NCI-H1092 treated with DMSO at 0.1 percent for 48 hours (cell line): ENCODE results near the gene AMOTL2.

Experiments
- DNase-seq: peaks from one replicate; lab custom pipeline; 2025; lab: John Stamatoyannopoulos, UW

AMOTL2 gene

GRCh38 chr3:134352031-134352671 lies 22.1 kb downstream of the AMOTL2 start:
- DNase-seq: no peak

DNA sequence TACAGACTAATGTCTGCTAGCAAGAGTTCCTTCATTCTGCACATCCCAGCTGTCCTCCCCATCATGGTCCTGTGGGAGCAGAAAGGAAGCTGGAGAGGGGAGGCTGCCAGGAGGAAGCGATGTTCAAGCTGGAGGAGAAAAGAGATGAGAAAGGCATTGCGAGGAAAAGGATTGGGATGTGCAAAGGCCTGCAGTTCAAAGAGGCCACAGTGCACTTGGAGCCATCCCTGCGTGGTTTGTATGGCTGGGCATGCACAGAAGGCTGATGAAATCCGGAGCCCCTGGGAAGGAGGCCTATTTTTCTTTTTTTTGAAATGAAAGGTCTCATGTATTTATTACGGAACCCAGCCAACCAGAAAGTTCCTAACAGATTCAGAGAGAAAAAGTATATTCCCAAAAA lies 22.8 kb downstream of the AMOTL2 start:
- no peak for DNase-seq

DNA sequence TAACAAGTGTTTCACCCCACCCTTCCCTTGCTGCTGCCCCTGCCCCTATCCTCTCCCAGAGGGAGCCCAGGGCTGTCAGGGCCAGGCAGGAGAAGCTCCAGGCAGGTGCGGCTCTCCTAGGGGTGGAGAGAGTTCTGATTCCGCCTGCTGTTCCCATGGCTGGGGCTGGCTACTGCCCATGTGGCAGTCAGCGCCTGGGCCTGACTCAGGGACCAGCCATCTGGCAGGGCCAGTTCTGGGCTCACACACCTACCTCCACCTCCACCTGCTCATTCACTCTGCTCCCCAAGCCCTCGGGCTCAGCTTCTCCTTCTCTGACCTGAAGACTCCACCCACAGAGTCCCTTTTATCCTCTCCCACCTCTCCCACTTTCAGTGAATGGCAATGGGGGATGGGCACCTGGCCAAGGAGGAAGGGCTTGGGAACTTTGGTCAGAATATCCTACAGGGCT lies 23.4 kb downstream of the AMOTL2 start:
- no peak for DNase-seq

GRCh38 chr3:134350266-134350665 lies 24.0 kb downstream of the AMOTL2 start:
- DNase-seq: no peak

GRCh38 chr3:134348524-134348923 lies 25.7 kb downstream of the AMOTL2 start:
- DNase-seq: no peak

- no peak for DNase-seq
Observed at GRCh38 chr3:134347551-134347950, 26.7 kb downstream of the AMOTL2 start.

- DNase-seq: no peak
Observed at GRCh38 chr3:134346744-134347143, 27.5 kb downstream of the AMOTL2 start.

DNA sequence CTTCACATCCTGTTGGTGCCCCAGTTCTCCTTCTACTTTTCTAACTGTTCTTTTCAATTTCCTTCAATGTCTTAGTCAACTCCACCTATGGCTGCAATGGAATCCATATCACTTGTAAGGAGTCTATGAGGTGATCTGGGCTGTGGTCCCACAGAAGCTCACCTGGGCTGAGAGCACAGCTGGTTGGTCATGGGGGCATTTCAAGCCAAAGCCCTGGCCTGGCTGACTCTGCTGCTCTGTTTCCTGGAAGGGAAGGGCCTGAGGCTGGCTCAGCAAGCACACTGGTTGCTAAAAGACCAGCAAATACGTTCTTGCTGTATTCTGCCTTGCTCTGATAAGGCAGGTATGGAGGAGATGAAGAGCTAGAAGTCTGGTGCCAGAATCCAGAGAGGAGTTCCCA lies 29.0 kb downstream of the AMOTL2 start:
- DNase-seq: no peak

DNA sequence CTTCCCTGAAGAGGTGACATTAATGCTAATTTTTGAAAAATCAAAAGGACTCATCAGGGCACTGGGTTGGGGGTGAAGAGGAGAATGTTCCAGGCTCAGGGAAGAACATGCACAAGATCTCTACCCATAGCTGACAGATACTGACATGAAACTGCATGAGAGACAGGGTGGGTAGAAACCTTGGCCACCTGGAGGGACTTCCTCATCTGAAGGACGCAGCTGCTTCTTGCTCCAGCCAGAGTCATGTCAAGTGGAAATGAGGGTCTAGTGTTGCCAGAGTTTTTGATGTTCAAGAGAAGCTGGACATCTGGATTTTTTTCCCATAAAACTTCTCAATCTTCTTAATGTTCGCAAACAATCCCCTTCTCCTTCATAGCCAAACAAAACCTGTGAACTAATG lies 29.7 kb downstream of the AMOTL2 start:
- DNase-seq: no peak

- no peak for DNase-seq
Observed at GRCh38 chr3:134342259-134342658, 32.0 kb downstream of the AMOTL2 start.

- no peak for DNase-seq
Observed at GRCh38 chr3:134341389-134341788, 32.9 kb downstream of the AMOTL2 start.

DNA sequence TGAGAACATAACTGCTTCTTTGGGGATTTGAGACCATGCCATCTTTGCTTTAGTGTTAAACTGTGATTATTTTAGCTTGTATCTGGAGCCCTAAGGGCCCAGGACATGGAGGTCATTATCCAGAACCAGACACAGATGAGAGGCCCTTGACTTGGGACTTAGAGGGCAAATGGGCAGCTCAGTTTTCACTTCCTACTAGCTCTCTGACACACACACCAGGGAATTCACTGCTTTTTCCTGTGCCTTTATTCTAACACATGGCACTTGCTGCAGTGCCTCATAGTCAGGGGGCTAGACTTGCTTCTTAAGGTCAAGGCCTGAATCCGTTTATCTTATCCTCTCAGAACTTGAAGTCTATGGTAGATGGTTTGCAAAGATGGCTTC lies 33.3 kb downstream of the AMOTL2 start:
- no peak for DNase-seq

DNA sequence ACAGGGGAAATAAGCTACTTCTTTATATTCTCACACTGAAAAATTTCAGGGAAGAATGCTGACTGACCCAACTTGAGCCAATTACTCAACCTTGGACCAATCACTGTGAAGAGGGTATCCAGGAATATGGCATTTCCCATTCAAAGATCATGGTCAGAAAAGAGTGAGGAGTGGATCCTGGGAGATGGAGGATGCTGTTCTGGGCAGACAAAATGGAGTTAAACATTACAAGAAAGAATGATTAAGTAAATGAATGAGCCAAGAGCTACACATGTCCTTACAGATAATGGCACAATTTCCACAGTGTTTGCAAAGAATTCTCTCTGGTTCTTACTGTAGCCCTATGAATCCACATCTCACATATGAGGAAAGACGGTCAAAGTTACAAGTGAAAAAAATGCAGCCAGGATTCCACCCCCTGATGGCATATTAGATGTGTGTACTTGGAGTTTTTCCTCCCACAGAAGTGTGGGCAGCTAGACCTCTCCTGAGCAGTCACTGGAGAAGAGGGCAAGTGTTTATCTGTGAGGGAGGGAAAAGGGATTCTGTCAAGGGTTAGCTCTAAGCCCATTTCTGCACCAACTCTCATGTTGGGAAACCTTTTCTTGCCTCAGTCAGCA lies 33.8 kb downstream of the AMOTL2 start:
- DNase-seq: no peak

- no peak for DNase-seq
Observed at GRCh38 chr3:134339913-134340312, 34.3 kb downstream of the AMOTL2 start.

- no peak for DNase-seq
Observed at GRCh38 chr3:134339331-134339730, 34.9 kb downstream of the AMOTL2 start.

DNA sequence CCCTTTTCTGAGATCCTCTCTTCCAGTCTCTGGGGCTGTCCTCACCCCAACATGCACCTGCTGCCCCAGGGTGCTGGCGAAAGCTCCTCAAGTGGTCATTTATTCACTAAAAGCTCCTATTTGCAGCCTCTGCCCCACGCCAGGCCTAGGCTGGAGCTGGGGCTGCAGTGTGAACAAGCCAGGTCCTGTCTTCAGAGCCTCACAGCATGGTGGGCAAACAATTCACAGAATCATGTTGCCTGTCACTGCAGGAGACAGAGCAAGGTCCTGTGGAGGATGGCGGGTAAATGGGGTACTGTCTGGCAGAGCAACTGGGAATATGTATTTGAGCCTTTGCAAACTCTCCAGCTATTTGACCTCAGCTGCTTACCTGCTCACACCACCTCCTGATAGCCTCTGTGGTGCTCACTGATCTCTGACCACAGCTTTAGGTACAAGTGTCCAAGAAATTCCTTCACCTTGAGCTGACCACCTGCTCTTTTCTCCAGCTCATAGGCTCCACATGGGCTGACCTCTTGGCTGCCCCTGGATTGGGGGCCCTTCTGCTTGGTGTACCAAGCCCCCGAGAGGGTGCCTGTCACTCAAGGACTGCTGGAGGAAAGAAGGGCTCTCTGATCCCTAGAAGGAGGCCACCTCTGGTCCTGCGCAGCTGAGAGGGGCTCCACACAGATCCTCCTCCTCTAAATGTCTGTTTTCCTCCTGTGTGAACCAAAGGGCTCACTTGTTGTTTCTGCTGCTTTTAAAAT lies 35.6 kb downstream of the AMOTL2 start:
- no peak for DNase-seq

DNA sequence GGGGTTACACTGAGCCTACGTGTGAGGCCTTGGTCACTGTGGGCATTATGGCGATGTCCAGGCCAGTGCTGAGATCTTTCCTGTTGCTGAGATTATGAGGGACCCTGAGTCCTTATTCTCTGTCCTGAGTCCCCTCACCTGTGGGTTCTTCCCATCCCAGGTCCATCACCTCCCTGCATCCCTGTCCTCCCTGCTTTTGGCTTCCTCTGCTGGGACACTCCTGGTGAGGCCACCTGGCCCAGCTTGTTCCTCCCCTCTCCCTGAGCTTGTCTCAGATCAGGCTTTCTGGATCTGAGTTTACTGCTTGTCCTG lies 36.1 kb downstream of the AMOTL2 start:
- DNase-seq: no peak

DNA sequence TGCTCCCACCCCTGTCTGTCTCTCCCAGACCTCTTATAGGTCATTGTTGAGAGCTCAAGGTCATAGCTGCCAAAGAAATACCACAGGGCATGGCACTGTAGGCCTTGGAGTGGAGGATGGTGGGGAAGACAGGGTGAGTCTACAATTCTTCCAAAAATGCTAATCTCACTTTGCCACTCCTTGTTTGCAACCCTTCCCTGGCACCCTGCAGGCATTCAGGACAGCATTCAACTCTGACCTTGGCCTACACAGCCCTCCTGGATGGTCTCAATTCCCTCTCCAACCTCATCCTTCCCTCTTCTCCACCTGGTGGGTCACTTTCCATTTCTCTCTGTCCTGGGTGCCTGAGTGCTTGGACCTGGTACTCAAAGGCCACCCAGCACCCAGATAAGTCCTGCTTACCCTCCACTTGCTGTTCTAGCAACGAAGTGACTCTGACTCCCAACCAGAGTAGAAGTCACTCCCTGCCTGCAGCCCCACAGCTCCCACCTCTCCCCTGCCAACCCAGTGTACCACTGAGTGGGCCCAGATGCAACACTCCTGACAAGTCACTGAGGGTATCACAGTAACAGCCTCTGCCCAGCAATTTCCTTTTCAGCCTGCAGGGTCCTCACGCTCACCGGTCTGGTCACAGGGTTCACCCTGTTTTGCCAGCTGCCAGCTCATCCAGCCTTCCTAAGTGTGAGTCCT lies 36.6 kb downstream of the AMOTL2 start:
- DNase-seq: no peak

- DNase-seq: no peak
Observed at GRCh38 chr3:134337071-134337482, 37.2 kb downstream of the AMOTL2 start.

- DNase-seq: no peak
Observed at GRCh38 chr3:134336587-134336986, 37.7 kb downstream of the AMOTL2 start.

DNA sequence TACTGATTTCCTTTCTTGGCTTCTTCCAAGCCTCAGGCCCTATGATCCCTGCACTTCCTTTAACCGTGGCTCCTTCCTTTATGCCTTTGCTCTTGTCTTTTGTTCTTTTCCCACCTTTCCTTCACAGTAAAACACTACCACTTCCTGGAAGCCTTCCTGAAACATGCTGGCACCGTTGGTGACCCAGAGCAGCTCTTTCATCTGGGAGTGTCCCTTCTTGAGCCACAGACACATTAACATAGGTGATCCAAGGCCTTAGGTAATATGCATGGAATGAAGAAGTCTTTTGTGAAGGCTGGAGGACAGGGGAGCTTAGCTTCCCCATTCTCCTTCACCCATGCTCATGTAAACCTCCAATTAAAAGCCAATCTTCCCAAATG lies 39.4 kb downstream of the AMOTL2 start:
- DNase-seq: no peak

GRCh38 chr3:134334231-134334900 lies 39.9 kb downstream of the AMOTL2 start:
- DNase-seq: no peak
